Dedifferentiated amniotic fluid mesenchymal stem cell (primary cell): Measurements from ENCODE around the gene ATP10B.

Experiments used
- DNase-seq: peaks from one replicate; pipeline ENCODE4 v3.0.0-alpha.2; 2016; ENCODE audit errors: extremely low spot score

ATP10B gene

DNA sequence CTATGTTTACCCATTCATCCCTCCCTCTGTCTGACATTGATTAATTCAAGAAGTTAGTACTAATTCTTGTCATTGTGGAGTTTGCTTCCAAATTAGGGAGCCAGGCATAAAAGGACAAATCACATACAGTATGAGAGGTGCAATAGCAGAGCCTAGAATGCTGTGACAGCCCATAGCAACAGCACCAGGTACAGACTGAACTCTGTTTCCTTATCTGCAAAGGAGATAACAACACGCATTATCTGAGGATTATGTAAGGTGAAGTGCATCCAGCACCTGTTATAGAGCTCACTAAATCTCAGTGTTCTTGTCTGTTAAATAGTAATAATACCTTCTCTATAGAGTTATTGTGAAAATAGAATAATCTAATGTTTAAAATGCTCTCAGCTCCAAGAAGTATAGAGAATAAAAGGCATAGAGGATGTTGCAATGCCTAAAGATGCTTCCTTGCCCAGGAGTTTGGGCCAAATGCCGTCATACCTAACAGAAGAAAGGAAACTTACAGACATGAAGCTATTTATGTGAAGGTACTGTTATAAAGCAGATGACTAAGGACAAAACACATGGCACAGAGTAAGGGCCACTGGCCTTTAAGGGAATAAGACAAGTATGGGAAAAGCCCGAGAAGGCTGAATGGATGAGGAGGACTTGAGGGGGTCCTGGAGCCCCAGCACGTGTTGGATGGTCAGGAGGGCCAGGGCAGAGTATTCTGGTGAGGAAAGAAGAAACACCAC lies 214.5 kb downstream of the ATP10B start:
- DNase-seq = no peak

DNA sequence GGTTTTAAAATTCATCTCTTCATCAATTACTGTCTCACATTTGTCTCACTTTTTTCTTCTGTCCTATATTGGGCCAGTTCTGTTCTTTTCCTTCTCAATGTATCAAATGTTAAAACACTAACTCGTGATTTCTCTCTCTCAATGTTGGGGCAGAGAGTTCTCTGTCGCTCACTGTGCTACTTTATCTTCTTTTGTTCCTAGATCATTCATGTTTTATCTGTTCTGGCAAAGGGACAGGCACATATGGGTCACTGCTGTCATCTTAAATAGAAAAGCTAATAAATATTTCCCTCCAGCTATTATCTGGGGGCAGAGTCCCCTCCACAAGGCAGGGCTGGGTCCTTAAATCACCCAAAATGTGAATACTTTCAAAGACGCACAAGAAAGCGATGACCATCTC lies 216.3 kb downstream of the ATP10B start:
- DNase-seq = no peak

DNA sequence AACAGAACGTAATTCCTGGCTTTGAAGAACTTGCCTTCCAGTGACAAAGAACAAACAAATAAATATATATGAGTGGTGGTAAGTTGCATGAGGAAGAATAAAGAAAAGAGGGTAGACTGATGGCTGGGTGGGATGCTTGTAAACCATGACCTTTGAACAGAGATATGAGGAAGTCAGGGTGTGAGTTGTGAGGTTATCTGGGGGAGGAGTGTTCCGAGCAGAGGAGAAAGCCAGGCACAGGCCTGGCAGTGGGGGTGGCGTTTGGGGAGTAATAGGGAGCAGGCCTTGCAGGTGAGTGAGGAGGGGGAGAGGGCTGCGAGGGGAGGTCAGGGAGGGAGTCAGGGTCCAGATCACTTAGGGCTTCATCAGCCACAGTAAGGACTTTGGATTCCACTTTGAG lies 217.0 kb downstream of the ATP10B start:
- DNase-seq = no peak

DNA sequence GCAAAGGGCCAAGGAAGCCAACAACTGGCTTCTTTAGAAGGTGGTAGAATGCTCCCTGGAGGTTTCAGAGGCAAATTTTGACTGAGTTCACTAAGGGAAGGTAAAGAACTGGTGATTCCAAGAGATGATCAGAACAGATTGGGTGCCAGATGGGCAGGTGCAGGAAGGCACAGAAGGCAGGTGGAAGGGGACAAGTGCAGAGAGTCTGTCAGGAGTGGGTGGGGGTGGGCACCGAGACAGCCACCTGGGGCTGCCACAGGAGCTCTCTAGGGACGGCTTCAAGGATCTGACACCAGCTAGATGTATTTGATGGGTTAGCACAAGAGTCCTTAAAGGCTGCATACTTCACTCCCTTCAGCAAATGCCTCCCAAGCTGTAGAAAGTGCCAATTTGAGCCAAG lies 223.0 kb downstream of the ATP10B start:
- DNase-seq = no peak

DNA sequence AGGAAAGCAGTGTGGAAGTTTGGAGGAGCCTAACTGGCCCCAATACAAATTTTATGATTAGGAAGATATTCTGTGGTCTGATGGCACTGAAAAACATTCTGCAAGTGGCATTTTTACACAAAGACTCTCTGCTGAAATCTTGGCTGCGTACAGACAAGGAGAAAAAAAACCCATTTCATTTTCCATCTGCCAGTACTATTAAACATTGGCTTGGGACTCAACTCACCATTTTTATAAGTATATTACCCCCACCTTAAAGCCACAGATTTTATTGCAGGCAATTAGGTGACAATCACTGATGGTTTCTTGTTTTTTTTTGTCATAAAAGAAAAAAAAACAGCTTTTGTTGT lies 223.4 kb downstream of the ATP10B start:
- DNase-seq = no peak

DNA sequence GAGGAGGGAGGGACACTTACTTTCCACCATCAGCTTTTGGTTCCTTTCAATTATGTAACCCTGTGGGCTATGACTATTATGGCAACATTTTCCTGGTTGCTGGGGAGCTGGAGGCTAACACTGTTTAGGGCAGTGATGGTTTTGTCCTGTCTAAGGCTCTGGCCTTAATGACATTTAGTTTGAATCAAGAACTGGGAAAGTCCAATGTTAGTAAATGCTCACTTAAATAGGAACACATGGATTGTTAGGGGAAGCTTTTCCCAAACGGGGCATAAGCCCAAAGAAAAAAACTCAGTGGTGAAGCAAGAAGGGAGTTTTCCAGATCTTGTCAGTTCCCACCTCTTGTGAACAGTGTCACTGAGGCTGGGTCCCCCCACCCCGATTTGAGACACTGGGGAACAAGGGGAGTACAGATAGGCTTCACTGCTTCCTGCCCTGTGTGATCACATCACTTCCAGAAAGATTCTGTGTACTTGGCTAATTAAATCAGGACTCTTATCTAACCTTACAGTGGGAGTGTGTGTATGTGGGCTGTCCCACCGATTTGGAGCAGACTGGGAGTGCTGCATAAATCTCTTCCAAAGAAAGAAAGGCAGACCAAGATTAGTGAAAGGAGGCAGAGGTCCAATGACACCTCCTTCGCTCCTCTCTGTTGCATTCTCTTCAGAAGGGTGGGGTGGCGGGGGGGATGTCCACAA lies 223.9 kb downstream of the ATP10B start:
- DNase-seq = no peak

DNA sequence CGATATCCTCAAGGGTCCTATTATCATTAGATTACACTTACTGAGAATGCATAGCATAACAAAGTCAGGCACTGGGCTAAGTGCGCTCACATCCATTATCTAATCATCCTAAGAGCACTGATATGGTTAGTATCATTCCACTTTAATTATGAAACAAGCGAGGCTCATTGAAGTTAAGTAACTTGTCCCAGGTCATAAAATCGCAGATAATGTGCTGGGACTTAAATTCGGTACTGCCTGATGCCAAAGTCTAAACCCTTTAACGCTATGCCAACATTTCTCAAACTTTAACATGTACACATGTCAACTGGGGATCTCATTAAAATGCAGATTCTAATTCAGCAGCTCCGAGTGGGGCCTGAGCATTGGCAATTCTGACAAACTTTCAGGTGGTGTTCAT lies 225.7 kb downstream of the ATP10B start:
- DNase-seq = no peak

DNA sequence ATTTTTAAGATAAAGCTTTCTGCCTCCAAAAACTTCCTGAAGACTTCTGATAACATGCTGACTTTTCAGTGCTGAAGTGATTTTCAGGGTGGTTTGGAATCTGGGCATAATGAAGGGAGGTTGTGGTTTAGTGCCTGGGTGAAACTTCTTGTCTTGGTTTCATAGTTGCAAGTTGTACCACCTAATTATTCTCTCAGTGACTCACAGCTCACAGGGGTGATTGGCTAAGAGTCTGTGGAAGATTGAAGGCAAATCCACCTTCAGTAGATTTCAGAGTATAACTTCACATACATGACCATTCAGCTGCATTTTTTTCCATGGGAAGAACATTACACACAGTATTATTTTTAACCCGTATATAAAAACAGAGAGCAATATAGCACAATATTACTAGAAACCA lies 230.5 kb downstream of the ATP10B start:
- no peak for DNase-seq

DNA sequence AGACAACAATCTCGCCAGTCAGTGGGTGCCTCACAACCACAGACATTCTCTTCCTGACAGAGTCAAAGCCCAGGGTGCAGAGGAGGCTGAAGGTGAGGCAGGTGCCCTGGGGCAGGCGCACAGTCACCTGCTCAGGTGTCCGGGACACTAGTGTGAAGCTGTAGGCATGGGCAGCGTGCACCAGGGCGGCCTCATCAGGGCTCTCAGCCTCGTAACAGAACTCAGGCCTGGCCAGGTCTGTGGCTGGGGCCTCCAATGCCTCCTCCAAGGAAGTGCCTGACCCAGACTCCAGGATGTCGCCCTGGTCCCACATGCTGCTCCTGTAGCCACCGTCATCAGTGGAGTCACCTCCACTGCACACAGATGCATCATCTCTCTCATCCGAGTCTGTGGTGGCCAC lies 231.6 kb downstream of the ATP10B start:
- DNase-seq = no peak

DNA sequence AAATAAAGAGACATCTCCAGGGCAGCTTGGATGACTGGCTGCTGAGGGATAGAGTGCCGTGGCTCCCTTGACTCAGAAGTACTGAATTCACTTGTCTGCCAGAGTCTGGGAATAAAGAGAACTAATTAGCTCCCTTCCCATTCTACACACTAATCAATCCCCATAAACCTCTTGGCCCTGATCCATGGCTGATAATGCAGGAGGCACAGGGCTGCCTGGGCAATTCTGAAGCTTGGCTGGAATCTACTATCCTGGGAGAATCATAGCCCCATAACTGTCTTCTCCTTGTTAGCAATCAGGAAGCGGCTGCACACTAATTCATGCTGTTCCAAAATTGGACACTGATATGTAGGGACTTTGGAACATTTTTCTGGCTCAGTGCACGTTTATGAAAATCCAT lies 232.6 kb downstream of the ATP10B start:
- no peak for DNase-seq

DNA sequence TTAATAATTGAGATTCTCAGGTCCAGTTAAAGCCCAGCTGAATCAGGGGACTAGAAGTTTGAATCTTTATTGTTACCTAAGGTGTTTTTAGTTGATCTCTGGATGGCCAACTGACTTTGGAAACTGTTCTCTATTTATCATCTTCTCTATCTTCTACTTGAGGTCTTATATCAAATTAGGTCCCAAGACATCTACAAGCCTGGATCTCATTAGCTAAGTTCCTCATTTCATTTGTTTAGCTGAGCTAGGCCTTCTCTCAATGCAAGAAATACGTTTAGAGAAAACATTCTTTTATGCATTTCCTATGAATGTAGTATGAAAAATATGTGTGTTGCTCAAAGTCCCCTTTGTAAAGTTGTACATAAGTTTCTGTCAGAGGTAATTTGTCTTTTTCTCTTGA lies 233.7 kb downstream of the ATP10B start:
- DNase-seq = no peak

DNA sequence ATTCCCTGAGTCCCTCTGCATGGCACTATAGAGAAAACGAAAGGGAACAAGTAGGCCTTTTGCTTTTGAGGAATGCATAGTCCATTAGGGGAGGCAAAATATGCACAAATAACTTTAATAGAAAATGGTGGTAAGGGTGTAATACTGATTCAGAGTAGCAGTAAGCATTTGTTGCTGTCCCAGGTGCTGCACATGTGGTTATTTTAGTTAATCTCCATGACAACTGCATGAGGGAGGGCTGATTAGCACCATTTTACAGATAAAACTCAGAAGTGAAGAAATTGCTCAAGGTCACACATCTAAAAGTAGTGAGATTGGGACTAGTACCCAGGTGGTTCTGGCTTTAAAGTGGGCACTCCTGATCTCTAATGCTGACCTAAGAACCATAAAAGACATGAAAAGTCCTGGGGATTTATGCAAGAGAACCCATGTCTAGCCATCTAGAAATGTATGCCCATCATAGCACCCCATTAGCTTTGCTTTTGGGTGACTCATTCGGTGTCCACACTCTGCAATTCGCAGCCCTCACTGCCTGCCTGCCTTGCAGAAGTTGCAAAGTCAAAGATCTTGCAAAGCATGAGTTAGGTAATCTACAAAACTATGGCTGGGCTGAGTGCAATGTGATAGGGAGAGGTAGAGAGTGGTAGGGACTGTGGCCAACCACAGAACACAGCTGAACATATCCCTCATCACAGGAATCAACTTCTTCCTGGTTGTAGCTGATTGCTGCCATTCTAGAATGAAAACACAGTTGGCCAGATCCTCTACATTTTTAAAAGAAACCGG lies 235.1 kb downstream of the ATP10B start:
- no peak for DNase-seq

DNA sequence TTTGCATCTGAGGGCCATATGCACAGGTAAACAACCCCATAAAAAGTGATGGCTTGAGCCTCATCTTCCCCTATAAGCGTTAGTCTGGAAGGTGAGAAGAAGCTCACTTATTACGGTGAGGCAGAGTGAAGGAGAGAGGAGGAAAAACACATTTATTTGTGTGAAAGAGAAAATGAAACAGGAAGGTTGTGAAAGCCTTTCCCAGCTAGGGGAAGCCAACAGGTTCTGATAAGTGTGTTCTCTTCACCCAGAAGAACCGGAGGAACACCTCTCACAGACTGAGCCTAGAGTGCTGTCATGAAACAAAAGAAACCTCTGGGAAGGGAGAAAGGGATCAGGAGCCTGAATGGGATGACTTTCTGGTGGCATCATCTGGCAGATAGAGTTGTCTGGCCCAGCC lies 237.9 kb downstream of the ATP10B start:
- no peak for DNase-seq

DNA sequence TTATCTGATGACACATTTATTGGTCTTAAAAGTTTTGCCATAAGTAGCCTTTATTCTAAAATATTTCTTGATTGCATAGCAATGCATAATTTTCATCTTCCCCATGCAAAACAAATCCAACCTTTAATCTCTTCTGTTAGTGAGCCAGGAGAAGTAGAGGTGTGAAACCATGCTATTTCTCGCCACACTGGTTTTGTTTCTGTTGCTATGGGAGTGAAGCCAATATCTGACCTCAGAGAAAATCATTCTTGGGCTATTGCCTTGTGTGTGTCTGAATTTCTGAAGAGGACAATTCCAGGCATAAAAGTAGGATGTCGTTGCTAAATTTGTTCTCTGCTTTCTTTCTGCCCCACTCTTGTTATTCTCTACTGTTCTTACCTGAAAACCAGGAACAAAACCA lies 246.7 kb downstream of the ATP10B start:
- no peak for DNase-seq

DNA sequence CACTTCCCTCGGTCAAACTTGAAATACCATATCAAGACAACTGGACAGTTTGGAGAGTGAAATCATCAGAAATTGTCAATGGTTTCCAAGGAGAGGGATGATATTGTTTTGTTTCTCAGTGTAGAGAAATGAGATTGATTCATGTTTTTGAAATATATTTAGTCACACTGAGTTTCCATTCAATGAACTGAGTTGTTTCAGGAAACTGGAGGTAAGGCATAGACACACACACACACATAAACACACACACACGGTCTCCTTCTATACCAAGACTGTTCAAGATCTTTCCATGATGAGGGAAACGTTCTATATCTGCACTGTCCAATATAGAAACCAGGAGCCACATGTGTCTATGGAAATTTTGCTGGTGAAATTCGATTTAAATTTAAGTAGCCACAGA lies 247.5 kb downstream of the ATP10B start:
- no peak for DNase-seq

DNA sequence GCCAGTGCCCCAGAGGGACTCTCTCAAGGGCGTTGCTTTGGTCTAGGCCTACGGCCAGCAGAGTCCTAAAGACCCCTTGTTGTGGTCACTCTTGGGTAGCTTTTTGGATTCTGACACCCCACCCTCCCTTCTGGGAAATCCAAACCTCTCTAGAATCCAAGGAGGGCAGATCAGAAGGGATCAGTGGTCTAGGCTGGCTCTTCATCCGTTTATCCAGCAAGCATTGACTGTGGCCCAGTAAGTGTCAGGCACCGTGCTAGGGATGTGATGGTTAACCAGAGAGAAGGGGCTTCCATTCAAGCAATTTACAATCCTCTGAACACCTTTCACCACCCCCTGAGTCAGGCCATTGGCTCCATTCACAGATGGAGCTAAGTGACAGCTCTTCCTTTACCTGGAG lies 249.3 kb downstream of the ATP10B start:
- DNase-seq = no peak

DNA sequence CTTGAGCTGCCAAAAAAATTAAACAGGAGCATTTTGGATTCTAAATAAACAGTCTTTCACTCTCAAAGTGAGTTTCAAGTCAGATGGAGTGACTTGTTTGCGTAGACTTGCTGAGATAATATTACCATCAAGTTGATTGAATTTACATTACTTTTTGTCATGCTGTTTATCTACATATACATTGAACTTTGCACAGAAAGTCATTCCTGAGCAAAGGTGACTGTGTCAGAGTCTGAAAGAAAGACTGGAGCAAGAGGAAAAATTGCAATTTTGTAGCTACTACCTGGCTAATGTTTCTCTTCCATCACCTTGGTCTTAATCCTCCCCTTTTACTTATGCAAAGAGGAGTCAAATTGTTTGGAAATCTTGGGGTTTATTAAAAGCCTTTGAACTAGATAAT lies 251.0 kb downstream of the ATP10B start:
- DNase-seq = no peak

DNA sequence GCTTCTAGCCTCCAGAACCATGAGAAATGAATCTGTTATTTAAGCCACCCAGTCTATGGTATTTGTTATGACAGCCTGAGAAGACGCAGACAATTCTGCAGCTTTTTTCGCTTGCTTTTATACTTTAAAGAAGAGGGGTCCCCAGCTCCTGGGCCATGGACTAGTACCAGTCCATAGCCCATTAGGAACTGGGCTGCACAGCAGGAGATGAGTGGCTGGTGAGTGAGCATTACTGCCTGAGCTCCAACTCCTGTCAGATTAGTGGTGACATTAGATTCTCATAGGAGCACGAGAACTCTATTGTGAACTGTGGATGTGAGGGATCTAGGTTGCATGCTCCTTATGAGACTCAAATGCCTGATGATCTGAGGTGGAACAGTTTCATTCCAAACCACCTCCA lies 278.7 kb downstream of the ATP10B start:
- no peak for DNase-seq

DNA sequence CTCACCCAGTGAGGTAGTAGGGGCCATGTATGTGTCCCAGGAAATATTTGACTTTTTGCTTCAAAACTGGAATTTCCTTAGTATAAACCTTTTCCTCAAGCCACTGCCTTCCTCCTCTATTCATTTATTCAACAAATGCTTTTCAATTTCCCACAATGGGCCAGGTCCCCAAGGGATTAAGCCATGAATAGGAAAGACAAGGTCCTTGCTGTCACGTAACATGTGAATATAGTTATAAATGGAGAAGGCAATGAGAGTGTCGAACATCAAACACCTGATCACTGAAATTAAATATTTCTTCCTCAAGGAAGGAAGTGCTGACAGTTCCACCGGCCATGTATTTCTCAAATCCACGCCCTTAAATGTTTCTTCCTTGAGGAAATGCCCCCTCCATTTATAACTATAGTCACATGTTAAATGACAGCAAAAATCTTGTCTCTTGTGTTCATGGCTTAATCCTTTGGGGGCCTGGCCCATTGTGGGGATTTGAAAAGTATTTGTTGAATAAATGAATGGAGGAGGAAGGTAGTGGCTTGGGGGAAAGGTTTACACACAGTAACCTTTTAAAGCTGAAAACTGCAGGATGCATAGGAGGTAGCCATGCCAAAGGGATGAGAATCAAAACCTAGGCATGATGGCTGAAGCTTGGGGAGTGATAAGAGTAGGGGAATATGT lies 284.8 kb downstream of the ATP10B start:
- no peak for DNase-seq

DNA sequence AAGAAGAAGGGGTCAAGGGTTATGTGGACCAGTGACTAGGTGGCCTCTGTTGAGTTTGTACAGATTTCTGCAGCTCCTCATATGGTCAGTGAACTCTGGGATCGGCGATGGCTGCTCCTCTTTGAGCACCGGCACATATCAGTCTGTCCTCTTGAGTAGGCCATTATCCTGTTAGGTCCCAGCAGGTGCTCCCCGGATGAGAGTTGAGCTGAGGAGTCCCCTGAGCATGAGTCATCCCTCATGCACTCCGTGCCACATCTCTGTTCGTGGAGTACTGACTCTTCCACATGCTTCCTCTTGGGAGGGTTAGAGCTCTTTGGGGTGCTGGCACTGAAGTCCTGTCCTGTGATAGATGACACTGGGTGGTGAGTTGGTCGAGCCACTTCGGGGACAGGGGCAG lies 286.6 kb downstream of the ATP10B start:
- DNase-seq = no peak

DNA sequence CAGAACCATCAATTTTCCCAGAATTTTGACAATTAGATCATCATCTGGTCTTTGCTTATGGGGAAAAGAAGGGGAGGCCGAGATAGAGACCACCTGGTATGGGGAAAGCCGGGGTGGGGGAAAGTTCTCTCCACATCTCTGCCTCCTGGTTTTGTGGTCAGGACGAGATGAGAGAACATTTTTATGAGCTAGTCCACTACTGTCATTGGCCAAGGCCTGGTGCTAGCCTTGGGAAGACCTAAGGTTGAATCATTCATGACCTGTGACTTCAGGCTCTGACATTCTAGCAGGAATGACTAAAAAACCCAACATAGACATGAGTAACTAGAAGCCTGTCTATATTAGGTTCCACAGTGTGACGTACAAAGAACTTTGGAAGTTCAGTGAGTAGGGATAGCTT lies 295.2 kb downstream of the ATP10B start:
- no peak for DNase-seq

DNA sequence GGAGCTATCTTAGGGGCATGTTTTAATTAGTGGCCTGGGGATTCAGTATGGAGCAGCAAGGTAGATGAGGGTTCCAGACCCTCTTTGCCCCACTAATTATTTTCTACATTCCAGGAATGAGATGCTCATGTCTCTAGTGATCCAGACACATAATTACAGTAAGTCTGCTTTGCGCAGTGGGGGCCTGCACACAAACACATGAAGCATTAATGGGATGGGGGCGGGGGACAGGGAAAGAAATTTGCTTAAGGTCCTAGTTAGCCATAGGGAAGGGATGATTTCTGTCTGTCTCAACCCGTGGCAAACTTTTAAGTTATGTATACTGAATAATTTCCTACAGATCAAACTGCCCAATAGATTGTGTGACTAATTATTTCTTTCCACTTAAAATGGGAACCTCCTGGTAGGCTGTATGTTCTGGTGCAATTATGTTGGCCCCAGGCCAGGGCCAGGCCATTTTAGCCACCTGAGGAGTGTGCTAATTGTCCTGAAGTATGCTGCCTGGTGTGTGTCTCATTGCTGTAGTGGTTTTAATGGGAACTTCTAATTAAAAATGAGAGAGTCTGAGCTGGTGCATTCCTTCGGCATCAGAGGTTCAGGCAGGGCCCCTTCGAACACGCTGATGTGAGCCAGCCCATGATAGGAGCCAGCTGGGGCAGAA lies 295.9 kb downstream of the ATP10B start:
- no peak for DNase-seq
